Amygdala (tissue), 56 donors: Measurements from ENCODE around the gene DNER.

Experiments
- DNase-seq, 56 donors: peaks; one replicate each; lab custom pipeline; 2025; lab: John Stamatoyannopoulos, UW

Gene DNER

GRCh38 chr2:229582151-229582550, 132.2 kb downstream of the DNER start:
- DNase-seq, result no peak

GRCh38 chr2:229578052-229578846, 136.1 kb downstream of the DNER start:
- no peak for DNase-seq

DNA sequence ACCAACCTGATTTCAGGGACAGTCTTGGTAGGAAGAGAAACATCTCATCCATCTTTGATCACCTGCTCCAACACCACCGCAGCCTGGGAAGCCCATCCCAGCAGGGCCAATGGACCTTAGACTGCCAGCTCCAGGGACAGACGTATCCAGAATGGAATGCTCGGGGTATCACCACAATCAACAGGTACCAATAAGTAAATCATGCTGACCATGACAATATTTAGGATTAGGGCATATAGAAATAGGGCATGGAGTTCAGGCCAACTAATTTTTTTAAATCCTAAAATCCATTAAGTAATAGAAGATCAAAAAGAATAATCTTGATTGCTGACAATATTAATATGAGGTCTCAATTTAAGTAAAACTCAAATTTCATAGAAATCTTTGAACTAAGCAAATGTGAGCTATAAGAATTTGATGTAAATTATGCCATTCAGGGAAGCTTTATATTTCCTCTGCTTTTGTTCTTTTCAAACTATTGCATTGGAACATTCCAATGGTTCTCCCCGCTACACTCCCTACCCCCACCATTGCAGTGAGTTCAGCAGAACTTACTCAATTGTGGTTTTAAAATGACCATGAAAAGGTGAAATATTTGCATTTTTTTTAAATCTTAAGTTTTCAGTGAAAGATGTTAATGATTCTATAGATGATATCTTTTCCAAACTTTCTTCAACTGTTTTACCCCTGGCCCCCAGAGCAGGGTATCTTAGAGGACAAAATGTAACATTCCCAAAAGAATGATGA, 138.6 kb downstream of the DNER start:
- DNase-seq, result no peak

GRCh38 chr2:229572507-229573271, 141.7 kb downstream of the DNER start:
- no peak for DNase-seq

DNA sequence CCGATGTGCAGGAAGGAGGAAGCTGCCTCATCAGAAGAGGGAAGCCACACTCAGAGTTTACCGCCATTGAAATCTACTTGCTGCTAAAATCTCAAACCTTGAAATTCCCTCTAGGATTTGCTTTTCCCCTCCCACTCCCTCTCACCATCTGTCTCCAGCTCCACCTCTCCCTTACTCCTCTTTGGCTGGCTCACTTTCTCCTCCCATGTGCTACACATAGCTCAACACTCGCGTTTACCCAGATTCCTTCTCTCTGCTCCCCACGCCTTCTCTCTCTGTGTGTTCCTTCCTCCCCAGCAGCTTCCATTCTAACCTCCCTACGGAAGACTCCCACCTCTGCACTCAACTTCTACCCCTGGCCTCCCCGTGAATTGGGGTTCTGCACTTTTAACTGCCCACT, 143.1 kb downstream of the DNER start:
- peak in 15 of 56 donors; percentile 3 to 56 (median 8) for DNase-seq

DNA sequence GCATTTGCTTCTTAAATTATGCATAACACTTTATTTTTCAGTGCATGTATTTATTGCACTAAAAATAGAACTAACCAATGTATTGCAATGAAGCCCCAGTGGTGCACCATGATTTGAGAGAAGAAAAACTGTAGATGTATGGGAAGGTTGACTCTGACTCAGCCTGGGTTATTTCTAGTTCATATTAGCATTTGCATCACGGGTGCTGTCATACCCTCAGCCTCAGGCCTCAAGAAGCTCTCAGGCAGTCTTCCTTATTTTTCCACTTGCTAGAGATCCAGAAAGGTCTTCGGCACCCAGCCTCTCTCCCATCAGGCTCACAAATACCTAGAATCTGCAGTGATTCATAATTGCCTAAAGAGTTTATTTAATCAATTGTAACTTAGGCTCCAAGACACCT, 148.0 kb downstream of the DNER start:
- DNase-seq, result no peak

- DNase-seq, result no peak
Observed at GRCh38 chr2:229564300-229564907, 150.0 kb downstream of the DNER start.

DNA sequence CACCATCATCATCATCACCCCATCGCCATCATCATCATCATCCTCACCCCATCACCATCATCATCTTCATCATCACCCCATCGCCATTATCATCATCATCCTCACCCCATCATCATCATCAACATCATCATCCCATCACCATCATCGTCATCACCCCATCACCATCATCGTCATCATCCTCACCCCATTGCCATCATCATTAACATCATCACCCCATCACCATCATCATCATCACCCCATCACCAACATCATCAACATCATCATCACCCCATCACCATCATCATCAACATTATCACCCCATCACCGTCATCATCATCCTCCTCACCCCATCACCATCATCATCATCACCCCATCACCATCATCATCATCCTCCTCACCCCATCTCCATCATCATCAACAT, 151.0 kb downstream of the DNER start:
- DNase-seq, result no peak

DNA sequence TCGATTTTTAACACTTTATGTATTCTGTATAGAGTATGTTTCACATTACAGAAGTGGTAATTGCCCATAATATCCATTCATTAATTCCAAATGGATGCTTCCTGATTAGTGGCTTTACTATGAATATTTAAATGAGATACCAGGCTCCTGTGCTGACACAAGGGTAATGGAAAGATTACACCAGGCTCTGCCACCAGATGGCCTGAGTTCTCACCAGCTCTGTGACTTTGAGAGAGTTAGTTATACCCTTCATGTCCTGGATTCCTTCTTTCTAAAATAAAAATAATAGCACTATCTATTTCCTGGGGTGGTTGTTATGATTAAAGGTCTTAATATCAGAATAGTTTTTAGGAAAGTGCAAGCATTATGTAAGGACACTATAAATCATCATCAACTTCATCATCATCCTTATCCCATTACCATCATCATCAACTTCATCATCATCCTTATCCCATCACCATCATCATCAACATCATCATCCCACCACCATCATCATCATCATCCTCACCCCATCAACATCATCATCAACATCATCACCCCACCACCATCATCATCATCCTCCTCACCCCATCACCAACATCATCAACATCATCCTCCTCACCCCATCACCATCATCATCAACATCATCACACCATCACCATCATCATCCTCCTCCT, 151.8 kb downstream of the DNER start:
- no peak for DNase-seq

DNA sequence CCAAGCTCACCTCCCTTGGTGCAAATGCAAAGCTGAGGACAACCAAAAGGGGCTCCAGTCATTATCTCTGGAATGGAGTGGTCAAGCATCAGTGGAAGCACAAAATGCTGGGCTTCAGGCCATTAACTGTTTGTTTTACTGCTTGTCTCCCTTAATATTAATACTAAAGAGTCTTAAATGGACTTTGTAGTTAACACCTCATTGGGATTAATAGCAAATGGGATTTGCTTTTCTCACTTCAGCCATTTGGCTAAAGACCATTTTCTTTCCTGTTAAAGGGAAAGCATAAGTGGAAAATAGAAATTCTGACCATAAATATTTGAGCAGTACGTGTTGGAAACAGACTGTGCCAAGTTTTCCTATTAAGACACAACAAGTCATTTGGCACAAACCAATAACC, 154.4 kb downstream of the DNER start:
- no peak for DNase-seq

DNA sequence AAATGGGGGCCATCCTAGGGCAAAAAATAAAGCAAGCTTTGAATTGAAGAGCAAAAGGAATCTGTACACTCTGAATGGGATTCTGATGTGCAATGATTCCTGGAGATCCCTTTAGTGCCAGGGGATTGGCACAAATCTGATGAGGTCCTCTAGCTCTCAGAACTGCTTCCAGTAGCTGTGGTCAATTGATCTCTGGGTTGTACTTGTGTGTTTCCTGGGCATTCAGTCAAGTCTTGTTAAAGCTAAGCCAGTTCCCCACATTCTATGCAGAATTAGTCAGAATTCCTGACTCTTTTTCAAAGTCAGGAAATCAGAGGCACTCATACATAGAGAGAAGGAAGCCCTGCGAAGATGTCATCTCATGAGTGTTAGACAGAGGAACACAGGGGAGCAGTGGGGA, 161.3 kb downstream of the DNER start:
- no peak for DNase-seq

GRCh38 chr2:229543176-229543873, 171.0 kb downstream of the DNER start:
- DNase-seq, result no peak

- no peak for DNase-seq
Observed at GRCh38 chr2:229539628-229540027, 174.7 kb downstream of the DNER start.

DNA sequence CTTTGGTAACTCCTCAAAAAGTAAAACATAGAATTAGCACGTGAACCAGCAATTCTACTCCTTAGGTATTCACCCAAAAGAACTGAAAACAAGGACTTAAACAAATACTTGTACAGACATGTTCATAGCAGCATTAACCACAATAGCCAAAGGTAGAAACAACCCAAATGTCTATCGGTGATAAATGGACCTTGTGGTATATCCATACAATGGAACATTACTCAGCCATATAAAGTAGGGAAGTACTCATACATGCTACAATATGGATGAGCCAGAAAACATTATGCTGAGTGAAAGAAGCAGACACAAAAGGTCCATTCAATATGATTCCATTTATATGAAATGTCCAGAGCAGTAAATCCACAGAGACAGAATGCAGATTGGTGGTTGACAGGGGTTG, 182.8 kb downstream of the DNER start:
- no peak for DNase-seq

DNA sequence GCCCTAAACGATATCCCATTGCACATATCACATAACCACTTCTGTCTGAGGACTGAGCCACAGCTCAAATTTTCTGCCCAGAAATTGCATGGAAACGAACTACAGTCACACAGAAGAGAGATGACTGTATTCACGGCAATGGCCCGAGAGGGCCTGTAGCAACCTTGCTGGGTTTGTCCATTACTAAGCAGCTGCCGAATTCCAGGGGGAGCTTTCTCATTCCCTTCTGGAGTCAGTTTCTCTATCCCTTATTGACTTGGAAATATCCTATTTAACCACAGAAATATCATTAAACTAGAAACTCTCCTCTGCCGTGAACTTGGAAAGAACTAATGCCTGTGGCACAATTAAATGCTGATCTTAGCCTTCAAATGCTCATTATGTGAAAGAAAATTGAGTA, 183.9 kb downstream of the DNER start:
- no peak for DNase-seq

DNA sequence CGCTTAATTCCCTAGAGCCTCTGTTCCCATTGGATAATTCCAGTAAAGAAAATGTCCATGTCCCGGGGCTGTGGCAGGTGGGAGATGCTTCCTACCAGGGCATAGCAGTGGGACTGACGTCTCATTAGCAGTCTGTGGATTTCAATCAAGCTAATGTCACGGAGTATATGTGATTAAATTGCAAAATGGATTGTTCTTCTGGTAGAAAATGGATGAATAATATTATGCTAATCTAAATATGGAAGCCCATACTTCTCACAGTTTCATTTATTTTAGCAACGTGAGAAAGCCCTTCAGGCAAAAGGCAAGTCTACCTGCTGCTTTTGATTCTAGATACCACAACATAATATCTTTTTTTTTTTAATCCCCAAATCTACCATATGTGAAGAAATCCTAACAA, 185.5 kb downstream of the DNER start:
- DNase-seq, result no peak

DNA sequence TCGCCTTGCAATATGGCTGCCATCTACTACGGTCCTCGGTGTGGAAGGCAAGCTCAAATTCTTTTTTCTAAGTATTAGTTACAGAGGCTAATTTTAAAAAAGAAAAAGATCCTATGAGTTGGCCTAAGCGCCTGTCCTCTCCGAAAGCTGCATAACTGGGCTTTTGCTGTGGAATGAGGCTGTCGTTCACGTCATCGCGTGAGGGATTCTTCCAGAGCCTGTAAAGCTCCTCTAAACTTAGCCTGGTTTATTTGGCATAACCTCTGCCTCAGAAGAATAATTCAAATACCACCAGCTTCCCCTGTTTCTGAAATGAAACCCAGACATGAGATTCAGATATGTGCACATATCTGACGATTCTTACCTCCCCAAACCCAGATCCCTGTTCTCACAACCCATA, 187.4 kb downstream of the DNER start:
- DNase-seq, result no peak

DNA sequence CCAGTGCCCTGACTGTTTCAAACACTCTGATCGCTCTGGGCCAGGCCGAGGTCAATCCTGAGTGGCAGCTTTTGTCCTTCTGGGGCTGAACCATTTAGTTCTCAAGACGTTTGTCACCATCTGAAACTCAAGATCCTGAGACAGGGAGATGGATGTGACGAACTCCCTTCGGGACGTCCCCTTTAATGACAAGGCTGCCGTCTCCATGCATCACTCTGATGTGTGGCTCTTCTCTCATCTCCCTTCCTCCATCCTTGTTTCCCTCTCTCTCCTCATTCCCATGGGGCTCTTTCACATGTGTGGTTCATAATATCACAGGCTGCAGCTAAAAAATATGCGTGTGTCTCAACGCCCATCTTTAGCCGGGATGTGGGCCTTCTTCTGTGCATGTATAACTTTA, 189.6 kb downstream of the DNER start:
- no peak for DNase-seq

DNA sequence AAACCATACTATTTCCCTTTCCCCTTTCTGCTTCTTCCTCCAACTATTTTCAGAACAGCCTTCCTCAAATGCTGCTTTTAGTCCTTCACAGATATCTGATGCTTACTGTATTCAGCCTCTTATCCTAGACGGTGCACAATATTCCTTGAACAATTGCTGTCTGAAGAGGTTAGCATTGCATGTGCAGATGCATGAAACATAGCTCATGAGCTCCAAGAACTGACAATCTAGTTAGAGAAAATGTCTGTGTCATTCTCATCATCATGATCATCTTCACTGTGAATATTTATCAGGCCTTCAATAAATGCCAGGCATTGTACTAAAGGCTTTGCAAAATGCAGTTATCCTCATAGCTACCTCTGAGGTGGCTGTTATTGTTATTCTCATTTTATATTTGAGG, 190.7 kb downstream of the DNER start:
- no peak for DNase-seq

DNA sequence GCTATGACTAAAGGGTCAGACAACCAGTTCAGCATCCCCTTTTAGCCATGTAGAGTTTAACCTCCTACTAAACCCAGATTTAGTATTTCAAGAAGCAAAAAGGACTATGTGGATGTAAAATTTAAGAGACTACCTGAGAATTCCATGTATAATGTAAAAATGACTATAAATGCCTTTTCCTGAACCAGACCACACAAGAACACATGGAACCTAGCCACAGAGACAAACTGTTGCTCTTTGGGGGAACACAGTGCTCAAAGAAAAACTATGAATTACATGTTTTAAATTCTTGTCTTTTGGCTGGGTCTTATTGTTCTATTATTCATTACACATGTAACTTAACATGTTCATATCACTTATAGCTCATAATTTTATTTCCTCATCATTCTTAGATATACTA, 192.8 kb downstream of the DNER start:
- no peak for DNase-seq
